GM12801 (cell line): ENCODE results near the gene PPP2R5C.

Experiments used
- TF ChIP-seq, protein P1 (sequence below): IDR thresholded peaks from one replicate; pipeline ENCODE4 v1.5.1; 2011; ENCODE audit warnings: control low read depth; ENCODE audit not compliant: insufficient read length; ENCODE audit errors: extremely low read depth

PPP2R5C gene

DNA sequence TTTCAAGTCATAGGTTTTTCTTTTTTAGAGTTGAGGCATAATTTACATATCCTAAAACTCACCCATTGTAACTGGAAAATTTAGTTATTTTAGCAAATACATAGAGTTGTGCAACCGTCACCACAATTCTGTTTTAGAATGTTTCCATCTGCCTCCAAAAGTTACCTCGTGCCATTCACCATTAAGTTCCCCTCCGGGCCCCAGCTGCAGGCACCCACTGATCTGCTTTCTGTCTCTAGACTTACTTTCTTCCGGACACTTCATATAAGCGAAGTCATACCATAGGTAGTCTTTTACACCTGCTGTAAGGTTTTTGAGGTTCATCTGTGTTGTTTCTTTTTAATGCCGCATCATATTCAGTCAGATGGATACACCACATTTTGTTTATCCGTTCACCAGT, 28.7 kb downstream of the PPP2R5C start:
- TF ChIP-seq, protein P1, sequence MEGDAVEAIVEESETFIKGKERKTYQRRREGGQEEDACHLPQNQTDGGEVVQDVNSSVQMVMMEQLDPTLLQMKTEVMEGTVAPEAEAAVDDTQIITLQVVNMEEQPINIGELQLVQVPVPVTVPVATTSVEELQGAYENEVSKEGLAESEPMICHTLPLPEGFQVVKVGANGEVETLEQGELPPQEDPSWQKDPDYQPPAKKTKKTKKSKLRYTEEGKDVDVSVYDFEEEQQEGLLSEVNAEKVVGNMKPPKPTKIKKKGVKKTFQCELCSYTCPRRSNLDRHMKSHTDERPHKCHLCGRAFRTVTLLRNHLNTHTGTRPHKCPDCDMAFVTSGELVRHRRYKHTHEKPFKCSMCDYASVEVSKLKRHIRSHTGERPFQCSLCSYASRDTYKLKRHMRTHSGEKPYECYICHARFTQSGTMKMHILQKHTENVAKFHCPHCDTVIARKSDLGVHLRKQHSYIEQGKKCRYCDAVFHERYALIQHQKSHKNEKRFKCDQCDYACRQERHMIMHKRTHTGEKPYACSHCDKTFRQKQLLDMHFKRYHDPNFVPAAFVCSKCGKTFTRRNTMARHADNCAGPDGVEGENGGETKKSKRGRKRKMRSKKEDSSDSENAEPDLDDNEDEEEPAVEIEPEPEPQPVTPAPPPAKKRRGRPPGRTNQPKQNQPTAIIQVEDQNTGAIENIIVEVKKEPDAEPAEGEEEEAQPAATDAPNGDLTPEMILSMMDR: no peak

DNA sequence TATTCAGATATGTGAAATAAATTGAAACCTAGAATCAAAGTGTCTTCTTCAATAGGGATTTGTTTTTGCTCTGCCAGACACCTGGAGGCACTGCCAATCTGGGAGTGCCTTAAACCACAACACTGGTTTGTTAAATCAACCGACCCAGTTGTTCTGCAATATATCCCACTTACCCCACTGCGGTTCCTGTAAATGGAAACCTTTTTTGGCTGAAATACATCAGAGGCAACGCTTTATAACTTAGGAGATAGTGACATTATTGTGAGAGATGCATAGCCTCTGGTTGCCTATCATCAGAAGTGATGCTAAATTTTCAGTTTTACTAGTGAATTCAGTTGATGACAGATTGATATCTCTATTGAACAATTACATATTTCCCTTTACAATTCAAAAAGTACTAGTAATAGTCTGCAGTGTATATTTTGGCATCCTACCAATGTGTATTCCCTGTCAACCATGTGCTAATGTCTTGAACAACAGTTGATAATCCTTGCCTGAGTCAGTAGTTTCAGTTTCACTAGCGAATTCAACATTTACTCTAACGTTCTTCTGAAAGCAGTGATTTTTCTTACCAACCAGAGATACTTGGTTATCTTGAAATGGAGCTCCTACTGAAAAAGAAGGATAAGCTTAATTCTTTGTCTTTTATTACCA, 30.5 kb downstream of the PPP2R5C start:
- TF ChIP-seq, protein P1: no peak

DNA sequence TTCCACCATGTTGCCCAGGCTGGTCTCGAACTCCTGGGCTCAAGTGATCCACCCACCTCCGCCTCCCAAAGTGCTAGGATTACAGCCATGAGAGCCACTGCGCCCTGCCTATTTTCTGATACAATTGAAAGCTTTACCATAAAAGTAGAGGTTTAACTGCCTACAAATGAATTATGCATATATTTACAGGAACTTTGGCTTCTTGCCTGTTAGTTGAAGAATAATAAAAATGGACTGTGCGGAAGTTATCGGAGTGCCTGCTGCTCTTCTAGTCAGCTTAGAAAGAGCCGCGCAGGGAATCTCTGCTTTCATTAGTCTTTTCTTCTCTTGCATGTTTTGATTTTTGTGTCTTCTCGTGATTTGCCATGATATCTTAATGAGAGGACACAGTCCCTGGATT, 34.5 kb downstream of the PPP2R5C start:
- TF ChIP-seq, protein P1: no peak

DNA sequence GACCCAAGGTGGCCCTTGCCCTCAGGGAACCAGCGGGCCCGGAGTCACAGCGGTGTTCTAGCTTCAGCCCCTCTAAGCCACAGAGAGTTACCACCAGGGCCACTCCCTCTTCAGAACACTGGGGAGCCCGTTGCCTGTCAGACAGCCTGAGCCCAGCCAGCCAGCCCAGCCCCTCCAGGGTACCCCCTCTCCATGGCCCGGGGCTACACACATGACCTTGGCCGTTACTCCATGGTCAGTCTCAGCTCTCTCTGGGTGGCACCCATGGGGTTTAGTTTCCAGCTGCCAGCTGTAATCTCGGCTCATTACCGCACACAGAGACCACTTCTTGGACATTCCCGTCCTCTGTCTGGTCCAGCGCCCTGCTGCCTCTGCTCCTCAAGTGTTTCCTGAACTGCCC, 35.0 kb downstream of the PPP2R5C start:
- TF ChIP-seq, protein P1: no peak

DNA sequence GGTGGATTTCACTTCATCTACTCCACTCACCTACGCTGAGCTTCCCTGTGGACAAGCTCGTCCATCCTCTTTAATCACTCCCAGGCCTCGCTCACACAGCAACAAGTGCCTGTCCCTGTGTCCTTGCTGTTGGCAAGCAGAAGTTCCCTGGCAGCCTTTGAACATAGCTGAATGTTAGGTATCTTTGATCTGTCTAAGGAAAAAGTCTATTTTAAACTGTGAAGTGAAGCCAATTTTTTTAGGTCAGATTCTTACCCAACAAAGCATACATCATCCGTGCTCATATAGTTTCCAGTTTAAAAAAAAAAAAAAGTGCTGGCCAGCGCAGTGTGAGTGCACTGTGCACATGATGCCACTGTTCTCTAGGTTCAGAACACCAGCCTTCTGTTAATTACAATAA, 36.3 kb downstream of the PPP2R5C start:
- TF ChIP-seq, protein P1: no peak

DNA sequence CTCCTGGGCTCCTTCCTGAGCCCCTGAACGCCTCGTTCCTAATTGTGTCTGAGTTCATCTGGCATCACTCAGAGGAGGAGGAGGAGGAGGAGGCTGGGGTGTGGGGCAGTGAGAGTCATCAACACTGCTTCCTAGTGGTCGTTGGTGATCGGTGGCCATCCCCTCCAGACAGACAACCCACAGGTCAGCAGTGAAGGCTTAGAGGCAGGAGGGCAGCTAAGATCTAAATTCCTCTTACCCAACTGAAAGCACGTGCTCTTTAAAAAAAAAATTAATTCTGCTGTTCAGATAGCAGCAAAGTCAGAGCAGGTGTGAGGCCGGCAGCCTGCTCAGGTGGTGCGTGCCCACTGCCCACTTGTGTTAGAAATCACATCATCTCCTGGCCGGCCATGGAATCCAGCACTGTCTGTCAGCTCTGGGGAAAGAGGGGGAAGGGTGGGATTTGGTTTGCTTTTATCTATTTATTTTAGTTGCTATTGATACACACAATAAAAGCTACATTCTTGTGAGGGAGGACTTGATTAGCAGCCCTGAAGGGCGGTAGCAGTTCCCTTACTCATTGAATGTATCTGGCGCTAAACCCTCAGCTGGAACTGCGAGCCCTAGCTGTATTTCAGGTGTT, 46.6 kb downstream of the PPP2R5C start:
- TF ChIP-seq, protein P1: no peak

DNA sequence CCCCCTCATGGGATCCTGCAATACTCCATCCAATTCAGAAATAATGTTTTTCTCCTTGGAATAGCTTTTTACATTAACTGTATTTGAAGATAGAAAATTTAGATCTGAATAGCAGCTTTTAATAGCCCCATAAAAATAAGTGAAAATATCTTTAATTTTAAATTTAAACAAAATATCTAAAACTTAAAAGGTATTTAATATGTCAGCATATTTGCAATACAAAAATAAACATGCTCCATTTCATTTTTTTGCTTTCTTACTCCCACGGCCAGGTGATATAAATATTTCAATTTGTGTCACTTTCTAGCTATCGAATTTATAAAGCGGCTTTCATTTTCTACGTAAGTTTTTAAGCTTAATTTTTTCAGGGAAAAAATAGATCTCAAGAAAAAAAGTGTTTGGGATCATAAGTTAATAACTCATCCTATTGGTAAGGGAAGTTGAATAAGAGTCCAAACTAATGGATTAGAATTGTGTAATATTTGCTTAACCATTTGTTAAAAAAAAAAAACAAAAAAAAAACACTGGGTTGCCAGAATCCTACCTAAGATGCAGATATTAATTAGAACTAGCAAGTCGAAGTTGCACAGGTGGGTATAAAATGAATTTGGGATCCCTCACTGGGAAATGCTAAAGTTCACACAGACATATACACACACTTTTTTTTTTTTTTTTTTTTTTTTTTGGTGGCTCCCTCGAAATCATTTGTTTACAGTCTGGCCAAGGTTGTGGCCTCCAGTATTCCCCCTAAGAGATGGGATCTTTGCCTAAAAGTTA, 47.6 kb downstream of the PPP2R5C start:
- TF ChIP-seq, protein P1: no peak
